NCI-H510A (cell line): Measurements from ENCODE around the gene ZBTB8A.
A peak's percentile ranks its signal among the peaks of the same experiment; 100 is the strongest.
"Not testable (repeated sequence)": the region's sequence is repeated elsewhere in the genome, so short reads cannot be mapped to it uniquely, and the experiment has no call there.

ENCODE experiments used
- DNase-seq: peaks from one replicate; lab custom pipeline; 2025; lab: John Stamatoyannopoulos, UW

The ZBTB8A gene

DNA sequence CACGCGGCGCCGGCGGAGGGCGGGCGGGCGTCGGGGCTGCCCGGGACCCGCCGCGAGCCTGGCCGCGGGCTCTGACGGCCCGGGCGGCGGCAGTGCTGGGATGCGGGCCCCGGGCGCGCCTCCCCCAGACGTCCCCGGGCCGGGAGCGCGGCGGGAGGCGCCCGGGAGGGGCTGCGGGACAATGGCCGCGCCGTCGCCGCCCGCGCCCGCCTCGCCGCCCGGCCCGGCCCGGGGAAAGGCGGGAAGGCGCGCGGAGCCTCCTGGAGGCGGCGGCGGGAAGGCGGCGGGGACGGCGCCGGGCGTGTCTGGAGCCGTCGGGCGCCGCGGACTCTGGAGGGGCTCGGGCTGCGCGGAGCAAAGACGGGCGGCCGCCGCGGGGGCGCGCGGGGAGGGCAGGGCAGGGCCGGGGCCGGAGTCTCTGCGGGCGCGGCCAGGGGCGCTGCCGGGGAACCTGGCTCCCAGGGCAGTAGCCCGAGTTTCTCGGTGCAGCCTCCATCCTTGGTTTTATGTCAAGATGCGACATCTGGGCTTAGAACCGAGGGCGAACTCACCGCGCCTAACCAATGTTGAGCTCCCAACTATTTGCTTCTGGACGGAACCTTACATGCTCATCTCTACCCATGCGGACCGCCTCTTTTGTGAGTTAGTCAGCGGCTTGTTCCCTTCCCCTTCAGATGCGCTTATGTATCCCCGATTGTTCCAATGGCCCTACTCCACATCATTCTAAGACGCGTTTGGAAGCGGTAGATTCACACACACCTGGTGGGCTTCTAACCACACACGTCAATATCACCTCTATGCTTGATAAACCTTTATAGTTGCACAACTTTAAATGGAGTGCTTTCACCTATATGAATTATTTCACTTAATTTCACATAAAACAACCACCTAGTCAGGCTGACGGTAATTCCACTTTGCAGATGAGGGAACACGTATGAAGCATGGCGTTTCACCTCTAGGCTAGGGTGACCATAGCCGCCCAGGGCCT lies 651 bp downstream of the ZBTB8A start:
- no peak for DNase-seq

GRCh38 chr1:32540605-32541004 lies 1.4 kb downstream of the ZBTB8A start:
- DNase-seq: no peak

DNA sequence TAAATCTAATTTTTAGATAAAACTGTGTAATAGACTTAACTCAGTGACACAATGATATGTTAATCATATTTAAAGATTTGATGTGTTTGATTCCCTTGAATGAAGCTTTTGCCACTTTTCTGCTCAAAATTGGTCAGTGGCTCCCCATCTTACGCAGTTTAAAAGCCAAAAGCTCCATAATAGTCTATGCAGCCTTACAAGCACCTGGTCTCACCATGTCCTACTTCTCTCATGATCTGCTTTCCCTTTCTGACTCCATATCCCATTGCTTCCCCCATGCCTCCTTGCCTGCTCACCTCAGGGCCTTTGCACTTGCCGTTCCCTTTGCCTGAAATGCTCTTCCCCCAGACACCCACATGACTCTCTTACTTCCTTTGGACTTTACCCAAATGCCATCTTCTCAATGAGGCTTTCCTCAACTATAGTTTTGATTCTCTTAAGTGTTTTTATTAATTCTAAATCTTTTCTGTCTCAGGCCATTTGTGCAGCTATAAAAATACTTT lies 1.9 kb downstream of the ZBTB8A start:
- DNase-seq: no peak

DNA sequence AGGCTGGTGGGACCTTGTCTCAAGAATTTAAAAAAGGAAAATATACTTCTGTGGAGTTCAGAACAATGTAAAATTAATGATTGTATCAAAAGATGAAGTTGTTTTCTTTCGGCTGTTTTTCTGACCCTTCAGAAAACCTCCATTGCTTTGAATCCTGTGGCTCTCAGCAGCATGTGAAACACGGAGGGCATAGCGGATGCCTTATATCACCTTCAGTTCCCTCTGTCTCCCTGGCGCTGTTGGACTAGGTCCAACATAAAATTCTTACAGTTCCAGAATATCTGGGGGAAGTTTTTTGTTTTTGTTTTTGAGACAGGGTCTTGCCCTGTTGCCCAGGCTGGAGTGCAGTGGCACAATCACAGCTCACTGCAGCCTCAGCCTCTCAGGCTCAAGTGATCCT lies 7.4 kb downstream of the ZBTB8A start:
- DNase-seq: no peak

DNA sequence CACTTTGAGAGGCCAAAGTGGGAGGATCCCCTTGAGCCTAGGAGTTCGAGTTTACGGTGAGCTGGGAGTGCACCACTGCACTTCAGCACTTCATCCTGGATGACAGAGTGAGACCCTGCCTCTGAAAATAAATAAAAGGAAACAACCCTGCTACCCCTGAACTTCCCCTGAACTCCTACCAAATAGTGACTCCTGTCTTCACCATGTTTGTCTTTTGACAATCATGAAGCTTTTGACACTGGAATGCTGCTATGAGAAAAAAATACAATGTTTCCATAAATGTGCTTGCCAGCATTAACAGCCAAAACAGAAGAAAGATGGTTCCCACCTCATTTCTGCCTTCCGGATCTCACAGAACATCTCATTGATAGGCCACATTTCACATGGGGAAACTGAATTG lies 10.4 kb downstream of the ZBTB8A start:
- no peak for DNase-seq

DNA sequence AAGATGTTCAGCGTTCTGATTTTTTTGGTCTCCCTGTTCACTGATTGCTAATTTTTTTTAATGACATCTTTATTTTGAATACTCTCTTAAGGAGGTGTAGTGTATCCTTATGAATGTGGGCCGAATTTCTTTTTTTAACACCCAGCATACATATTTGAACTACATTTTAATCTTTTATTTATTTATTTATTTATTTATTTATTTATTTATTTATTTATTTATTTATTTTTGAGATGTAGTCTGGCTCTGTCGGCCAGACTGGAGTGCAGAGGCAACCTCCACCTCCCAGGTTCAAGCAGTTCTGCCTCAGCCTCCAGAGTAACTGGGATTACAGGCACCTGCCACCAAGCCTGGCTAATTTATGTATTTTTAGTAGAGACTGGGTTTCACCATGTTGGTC lies 15.1 kb downstream of the ZBTB8A start:
- DNase-seq: no peak

DNA sequence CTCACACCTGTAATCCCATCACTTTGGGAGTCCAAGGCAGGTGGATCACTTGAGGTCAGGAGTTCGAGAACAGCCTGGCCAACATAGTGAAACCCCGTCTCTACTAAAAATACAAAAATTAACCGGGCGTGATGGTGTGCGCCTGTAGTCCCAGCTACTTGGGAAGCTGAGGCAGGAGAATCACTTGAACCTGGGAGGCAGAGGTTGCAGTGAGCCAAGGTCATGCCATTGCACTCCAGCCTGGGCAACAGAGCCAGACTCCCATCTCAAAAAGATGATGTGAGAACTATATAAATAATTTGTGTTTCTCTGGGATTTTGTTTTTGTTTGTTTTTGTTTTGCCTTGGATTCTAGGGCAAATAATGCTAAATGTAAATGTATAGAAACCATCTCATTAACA lies 17.8 kb downstream of the ZBTB8A start:
- not testable (repeated sequence) for DNase-seq

GRCh38 chr1:32557812-32558211 lies 18.6 kb downstream of the ZBTB8A start:
- DNase-seq: no peak

- no peak for DNase-seq
Measured at GRCh38 chr1:32568929-32569328, 29.7 kb downstream of the ZBTB8A start.

- DNase-seq: no peak
Measured at GRCh38 chr1:32580348-32581017, 41.3 kb downstream of the ZBTB8A start.

DNA sequence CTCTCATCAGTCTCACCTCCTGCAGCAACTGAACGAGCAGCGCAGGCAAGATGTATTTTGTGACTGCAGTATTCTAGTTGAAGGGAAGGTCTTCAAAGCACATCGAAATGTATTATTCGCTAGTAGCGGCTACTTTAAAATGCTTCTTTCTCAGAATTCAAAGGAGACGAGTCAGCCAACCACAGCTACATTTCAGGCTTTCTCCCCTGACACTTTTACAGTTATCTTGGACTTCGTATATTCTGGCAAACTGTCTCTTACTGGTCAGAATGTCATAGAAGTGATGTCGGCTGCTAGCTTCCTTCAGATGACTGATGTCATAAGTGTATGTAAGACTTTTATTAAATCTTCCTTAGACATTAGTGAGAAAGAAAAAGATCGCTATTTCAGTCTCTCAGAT lies 53.7 kb downstream of the ZBTB8A start:
- no peak for DNase-seq

- DNase-seq: no peak
Measured at GRCh38 chr1:32600034-32600433, 60.8 kb downstream of the ZBTB8A start.

- DNase-seq: no peak
Measured at GRCh38 chr1:32605711-32606424, 66.6 kb downstream of the ZBTB8A start.

DNA sequence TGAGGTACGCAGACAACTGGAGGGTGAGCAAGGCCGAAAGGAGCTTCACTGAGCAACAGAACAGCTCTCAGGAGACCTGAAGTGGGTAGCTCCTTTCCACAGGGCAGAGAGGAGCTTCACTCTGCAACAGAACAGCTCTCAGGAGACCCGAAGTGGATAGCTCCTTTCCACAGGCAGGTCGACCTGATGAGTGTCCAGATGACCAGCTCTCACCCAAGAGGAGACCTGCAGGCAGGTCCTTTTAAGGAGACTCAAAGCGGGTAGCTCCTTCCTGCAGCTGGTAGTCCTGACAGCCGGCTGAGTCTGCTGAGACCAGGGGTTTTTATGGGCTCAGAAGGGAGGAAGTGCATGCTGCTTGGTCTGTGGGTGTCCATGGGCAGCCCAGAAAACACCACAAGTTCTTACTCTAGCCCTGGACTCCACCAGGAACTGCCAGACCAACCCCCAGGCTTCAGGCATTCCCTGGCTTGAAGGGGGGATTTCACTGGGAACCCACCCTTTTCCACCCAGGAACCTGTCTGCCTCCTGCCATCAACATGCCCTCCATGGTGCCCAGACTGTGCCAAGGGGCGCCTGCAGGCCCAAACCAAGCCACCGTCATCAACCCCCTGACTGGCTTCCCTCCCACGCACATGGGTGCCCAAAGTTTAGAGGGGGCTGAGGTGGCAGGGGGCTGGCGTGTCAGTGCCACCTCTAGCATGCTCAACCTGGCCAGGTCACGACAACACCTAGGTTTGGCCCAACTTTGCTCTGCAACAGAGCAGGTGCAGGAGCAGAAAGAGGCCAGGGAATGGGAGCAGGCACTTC lies 67.5 kb downstream of the ZBTB8A start:
- no peak for DNase-seq

GRCh38 chr1:32609180-32609579 lies 70.0 kb downstream of the ZBTB8A start:
- DNase-seq: no peak

DNA sequence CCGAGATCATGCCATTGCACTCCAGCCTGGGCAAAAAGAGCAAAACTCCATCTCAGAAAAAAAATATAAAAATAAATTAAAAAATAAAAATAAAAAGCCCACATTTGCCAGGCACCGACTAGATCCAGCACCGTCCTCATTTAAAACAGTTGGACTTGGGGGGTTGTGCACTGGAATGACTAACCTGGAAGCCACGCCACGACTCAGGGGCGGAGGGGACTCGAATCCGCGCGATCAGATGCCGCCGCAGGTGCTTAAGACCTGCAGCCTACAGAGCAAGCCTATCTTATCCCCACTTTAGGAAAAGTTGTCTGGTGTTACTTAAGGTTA lies 72.6 kb downstream of the ZBTB8A start:
- no peak for DNase-seq

DNA sequence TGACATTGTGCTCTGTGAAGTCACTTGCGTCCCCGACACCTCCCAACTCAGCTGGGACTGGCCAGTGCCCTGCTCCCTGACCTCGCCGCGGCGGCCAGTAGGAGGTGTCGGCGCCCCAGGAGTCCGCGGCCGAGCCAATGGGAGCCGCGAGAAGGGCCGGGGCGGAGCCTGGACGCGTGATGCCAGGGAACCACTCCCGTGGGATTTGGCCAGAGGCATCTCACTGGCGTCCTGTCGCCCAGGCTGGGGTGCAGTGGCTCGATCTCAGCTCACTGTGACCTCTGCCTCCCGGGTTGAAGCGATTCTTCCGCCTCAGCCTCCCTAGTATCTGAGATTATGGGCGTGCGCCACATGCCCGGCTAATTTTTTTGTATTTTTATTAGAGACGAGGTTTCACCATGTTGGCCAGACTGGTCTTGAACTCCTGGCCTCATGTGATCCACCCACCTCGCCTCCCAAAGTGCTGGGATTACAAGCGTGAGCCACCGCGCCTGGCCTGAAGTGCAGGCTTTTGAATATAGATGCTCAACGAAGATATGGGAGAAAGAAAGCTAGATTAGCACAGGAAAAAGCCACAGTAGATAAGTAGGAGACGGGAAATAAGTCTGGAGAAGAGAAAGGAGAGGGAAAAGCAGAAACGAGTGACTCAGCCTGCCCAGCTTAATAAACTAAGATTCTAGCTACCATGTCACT lies 73.1 kb downstream of the ZBTB8A start:
- DNase-seq: peak; percentile 29

- no peak for DNase-seq
Measured at GRCh38 chr1:32613472-32613871, 74.2 kb downstream of the ZBTB8A start.

DNA sequence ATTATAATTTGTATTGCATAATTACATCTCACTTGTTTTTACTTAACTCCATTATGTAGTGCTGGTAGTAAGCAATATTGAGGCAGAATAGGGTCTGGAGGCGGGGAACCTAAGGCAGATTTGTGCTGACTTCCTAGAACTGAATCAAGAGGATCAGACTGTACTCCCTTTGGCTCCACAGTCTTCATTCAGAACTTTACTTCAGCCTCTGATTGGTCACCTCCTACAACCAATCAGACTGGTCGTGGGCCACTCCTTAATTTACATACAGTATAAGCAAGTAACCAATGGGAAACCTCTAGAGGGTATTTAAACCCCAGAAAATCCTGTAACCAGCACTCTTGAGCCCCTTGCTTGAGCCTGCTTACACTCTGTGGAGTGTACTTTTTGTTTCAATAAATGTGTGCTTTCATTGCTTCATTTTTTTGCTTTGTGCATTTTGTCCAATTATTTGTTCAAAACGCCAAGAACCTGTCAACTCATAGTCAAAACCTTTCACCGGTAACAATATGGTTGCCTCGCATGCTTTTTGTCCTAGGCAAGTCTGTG lies 79.5 kb downstream of the ZBTB8A start:
- DNase-seq: no peak

- no peak for DNase-seq
Measured at GRCh38 chr1:32619701-32620485, 80.7 kb downstream of the ZBTB8A start.
